Omental fat pad (tissue), 4 donors: ENCODE data around the gene SLC6A11. TPM values are rescaled to one million over a fixed set of nuclear protein-coding genes. Genes with fewer than 3 reads are reported as not detected.

Source experiments
- ATAC-seq: fragments of 150-250 bp; one replicate; pipeline ENCODE4 v1.9.1; 2016; ENCODE audit warnings: mild to moderate bottlenecking, moderate library complexity; ENCODE audit not compliant: low FRiP score
- DNase-seq: peaks from one replicate; pipeline ENCODE4 v3.0.0-alpha.2; 2019; ENCODE audit warnings: low spot score
- total RNA-seq, 4 donors: library from RNA; depleted of rRNA; stranded (reverse); fragments of >200 nt; gene quantifications; one replicate each; pipeline ENCODE4 v1.1.0, GENCODE V29; 2016
- TF ChIP-seq, protein P1 (sequence below), 3 donors: fragments of 450-650 bp; IDR thresholded peaks; one replicate each; pipeline ENCODE4 v1.5.1; 2016 to 2017; ENCODE audit warnings: antibody characterized with exemption in 3 of 3, mild to moderate bottlenecking in 3 of 3, moderate library complexity in 2 of 3

The SLC6A11 gene
- total RNA-seq, 4 donors from 2014 or later, result 0.09 TPM; not detected in 3

DNA sequence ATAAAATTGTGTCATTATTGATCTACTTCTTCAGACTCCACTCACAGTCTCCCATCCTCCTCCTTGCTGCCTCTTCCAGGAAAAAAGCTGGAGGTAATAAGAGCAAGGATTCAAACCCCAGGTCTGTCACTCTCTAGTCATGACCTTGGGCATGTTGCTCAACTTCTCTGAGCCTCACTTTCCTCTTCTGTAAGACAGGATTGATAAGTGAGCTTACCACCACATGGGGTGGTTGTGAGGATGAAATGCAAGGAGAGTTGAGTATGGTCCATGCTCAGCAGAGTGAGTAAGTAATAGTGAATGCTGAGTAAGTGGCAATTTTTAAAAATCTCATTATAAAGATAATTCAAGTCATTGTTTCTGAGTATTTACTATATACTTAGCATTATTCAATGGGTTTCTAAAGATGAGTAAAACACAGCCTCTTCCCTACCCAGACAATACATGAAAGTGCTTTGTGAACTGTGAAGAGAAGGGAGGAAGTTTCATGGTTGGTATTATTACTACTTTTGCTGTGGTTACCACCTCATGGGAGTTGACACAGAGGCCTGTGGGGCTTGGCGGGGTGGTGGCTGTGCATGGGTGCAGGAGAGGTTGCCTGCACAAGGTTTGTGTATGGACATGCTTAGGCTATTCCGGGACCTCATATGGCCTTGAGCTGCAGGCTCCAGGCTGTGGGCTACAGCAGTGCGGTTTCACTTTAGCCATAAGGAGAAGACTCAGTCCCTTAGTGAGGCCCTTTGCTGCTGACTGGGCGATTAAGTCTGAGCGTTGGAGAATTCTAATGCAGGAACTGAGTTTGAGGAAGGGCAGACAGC, 30.0 kb downstream of the SLC6A11 start:
- TF ChIP-seq, protein P1, sequence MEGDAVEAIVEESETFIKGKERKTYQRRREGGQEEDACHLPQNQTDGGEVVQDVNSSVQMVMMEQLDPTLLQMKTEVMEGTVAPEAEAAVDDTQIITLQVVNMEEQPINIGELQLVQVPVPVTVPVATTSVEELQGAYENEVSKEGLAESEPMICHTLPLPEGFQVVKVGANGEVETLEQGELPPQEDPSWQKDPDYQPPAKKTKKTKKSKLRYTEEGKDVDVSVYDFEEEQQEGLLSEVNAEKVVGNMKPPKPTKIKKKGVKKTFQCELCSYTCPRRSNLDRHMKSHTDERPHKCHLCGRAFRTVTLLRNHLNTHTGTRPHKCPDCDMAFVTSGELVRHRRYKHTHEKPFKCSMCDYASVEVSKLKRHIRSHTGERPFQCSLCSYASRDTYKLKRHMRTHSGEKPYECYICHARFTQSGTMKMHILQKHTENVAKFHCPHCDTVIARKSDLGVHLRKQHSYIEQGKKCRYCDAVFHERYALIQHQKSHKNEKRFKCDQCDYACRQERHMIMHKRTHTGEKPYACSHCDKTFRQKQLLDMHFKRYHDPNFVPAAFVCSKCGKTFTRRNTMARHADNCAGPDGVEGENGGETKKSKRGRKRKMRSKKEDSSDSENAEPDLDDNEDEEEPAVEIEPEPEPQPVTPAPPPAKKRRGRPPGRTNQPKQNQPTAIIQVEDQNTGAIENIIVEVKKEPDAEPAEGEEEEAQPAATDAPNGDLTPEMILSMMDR (IDR thresholded peaks at IDR 0.05), result no peak
- ATAC-seq (no peak), DNase-seq (no peak)

DNA sequence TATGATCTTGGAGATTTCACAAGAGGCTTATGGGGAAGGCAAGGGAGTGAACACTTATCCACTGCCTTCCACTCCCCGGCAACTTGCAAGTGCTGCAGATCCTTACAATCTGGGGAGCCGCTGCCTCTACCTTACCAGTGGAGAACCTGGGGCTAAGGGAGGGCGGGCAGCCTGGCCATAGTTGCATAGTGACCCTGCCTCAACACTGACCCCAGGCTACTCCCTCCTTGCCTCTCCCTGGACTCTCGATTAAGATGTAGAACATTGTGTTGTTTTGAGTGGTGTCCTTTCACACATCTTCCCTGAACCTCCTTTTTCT, 30.6 kb downstream of the SLC6A11 start:
- DNase-seq, result no peak
- TF ChIP-seq, protein P1 (IDR thresholded peaks at IDR 0.05), result no peak
- no peak for ATAC-seq

DNA sequence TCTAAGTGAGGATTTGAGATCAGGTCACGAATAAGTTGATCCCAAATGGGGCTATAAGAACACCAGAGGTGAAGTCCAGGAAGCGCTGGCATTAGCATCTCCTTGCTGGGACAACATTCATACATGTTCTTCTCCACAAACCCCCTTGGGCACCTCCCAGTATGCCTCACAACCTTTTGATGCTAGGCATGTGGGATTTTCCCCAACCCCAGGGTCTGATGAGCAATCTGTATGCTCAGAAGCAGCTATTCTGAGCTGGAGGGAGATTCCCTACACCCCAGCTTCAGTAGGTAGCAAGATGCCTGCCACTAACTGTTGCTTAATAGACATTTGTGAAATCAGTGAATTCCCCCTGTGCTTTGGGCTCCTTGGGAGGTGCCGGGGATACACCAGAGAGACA, 32.2 kb downstream of the SLC6A11 start:
- ATAC-seq, result no peak
- TF ChIP-seq, protein P1 (IDR thresholded peaks at IDR 0.05), result no peak
- no peak for DNase-seq

DNA sequence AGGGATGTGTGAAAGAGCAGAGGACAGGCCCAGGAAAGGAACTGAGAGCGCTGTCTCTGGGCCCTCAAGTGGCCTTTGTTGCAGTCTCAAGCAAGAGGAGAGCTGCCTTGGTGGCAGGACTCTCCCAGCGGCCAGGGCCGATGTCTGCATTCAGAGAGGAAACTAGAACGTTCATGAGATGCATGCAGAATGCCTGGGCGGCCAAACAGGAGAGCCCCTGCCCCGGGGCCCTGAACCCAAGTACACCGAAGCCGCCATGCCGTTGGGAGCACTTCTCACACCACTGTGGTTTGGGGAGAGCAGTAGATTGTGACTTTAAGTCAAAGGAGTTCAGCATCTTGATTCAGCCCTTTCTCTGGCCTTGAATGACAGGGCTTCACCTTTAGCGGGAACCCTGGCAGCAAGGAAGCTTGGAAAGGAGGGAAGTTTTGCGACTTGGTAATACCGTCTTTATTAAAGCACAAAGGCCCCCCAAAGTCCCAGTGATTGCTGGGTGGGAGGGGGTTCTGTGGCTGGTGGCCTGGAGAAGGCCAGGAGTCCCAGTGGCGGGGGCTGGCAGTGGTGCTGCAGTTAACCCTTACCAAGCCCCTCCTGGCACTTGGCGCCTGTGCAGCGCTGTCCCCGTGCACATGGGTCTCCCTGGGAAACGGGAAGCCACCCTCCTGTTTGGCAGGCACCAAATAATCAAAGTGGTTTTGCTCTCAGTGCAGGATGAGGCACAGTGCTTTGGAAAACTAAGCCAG, 36.2 kb downstream of the SLC6A11 start:
- no peak for ATAC-seq
- no peak for DNase-seq
- TF ChIP-seq, protein P1 (IDR thresholded peaks at IDR 0.05), result no peak

DNA sequence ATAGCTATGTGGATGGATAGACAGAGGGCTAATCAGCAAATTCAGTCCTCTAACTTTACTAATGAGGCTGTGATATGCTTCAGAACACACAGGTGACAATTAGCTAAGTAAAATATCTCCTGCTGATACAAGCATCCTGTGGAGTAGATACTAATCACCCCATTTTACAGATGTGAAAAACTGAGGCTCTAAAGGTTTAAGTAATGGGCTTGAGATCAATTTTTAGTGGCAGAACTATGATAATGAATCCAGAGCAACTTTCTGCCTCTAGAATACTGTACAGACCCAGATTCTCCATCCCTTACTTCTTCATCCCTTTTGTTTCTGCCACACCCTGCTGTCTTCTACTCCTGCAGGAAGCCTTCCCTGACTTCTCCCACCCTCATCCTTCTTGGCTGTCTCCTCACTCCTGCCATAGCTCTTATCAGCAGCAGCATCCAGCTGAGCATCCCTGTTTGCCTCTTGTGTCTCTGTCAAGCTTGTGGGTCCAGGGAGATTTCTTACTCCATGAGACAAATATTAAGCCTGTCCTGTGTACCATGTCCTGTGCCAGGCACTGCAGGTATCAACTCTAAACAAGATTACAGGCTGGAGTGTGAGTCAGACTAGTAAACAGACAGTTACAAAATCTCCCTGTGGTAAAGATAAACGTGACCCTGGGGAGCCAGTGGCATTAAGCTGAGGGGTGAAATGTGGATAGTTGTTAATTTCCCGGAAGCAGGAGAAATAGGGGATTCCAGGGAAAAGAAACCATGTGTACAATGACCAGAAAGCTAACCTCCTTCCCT, 39.2 kb downstream of the SLC6A11 start:
- DNase-seq (no peak), ATAC-seq (no peak)
- TF ChIP-seq, protein P1 (IDR thresholded peaks at IDR 0.05), result no peak

DNA sequence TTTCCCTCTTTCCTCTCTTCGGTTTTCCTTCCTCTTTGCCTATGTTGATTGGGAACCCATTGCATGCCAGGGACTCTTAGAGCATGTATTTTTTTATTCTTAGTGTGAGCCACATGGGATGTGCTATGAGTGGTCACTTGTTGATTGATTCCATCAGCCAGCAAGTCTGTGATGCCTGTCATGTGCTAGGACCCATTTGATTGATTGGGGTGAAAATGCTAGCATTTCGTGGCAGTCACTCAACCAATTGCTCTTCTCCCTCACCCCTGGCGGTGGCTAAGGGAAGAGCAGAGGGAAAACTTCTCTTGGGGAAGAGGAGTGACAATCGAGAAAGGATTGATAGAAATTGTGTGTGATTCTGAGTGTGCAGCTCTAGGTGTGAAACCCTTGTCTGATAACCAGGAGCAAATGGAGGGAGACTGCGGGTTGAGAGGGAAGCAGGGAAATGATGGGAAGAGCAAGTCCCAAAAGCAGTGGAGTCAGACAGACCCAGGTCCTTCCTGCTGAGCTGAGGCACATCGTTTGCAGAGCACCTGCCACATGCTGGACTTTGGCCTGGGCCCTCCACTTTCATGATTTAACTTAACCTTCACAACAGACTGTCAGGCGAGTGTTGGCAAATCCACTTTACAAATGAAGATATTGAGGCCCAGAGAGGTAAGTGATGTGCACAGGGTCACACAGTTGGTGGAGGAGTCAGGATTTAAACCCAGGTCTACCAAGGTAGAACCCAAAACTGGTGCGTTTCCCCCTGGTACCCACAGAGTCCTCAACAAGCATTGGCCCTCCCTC, 40.0 kb downstream of the SLC6A11 start:
- TF ChIP-seq, protein P1 (IDR thresholded peaks at IDR 0.05), result no peak
- DNase-seq, result no peak
- ATAC-seq, result no peak
